Activated naive CD4-positive, alpha-beta T cell treated with anti-CD3 and anti-CD28 coated beads, Interleukin-2, amount 50 U/mL, for 24 hours (primary cell): ENCODE measurements around the gene MFSD12.
"Not testable (repeated sequence)": the region's sequence is repeated elsewhere in the genome, so short reads cannot be mapped to it uniquely, and the experiment has no call there.

Experiments
- H3K27ac Mint-ChIP-seq: one replicate; pipeline ENCODE4 v1.8.0; 2021; ENCODE audit warnings: mild to moderate bottlenecking, mixed read lengths
- H3K27me3 Mint-ChIP-seq: one replicate; pipeline ENCODE4 v1.8.0; 2021; ENCODE audit warnings: mixed read lengths
- H3K36me3 Mint-ChIP-seq: one replicate; pipeline ENCODE4 v1.8.0; 2021; ENCODE audit warnings: mixed read lengths
- H3K4me1 Mint-ChIP-seq: one replicate; pipeline ENCODE4 v1.8.0; 2021; ENCODE audit warnings: mixed read lengths
- H3K4me3 Mint-ChIP-seq: one replicate; pipeline ENCODE4 v1.8.0; 2021; ENCODE audit warnings: mild to moderate bottlenecking, mixed read lengths
- H3K9me3 Mint-ChIP-seq: one replicate; pipeline ENCODE4 v1.8.0; 2021; ENCODE audit warnings: mixed read lengths

MFSD12 gene

GRCh38 chr19:3589949-3590348 lies 32.6 kb upstream of the MFSD12 start:
- H3K9me3 Mint-ChIP-seq: no peaks in the 10 kb centered on the region
- no peak overlapping the region for H3K4me3 Mint-ChIP-seq
- no peak overlapping the region for H3K27ac Mint-ChIP-seq
- no peaks in the 10 kb centered on the region for H3K4me1 Mint-ChIP-seq
- no peaks in the 10 kb centered on the region for H3K27me3 Mint-ChIP-seq
- H3K36me3 Mint-ChIP-seq: no peaks in the 10 kb centered on the region

- Mint-ChIP-seq H3K27me3 (no peaks in the 10 kb centered on the region), H3K4me1 (no peaks in the 10 kb centered on the region), H3K36me3 (no peaks in the 10 kb centered on the region), H3K27ac (no peak overlapping the region), H3K4me3 (no peak overlapping the region), H3K9me3 (no peaks in the 10 kb centered on the region)
Observed at GRCh38 chr19:3589439-3589838, 32.1 kb upstream of the MFSD12 start.

GRCh38 chr19:3586707-3587346 lies 29.4 kb upstream of the MFSD12 start:
- H3K27me3 Mint-ChIP-seq: no peaks in the 10 kb centered on the region

GRCh38 chr19:3586127-3586626 lies 28.8 kb upstream of the MFSD12 start:
- Mint-ChIP-seq H3K4me1 (no peaks in the 10 kb centered on the region), H3K36me3 (no peaks in the 10 kb centered on the region), H3K27me3 (no peaks in the 10 kb centered on the region), H3K27ac (no peak overlapping the region), H3K4me3 (peak overlapping the region; percentile 55), H3K9me3 (no peaks in the 10 kb centered on the region)

More at GRCh38 chr19:3586707-3587346, 29.4 kb upstream of the MFSD12 start:
- H3K4me1 Mint-ChIP-seq: no peaks in the 10 kb centered on the region
- no peak overlapping the region for H3K27ac Mint-ChIP-seq
- no peaks in the 10 kb centered on the region for H3K9me3 Mint-ChIP-seq
- H3K4me3 Mint-ChIP-seq: peak overlapping the region; percentile 11
- H3K36me3 Mint-ChIP-seq: no peaks in the 10 kb centered on the region

- Mint-ChIP-seq H3K9me3 (no peaks in the 10 kb centered on the region), H3K36me3 (no peaks in the 10 kb centered on the region), H3K27me3 (no peaks in the 10 kb centered on the region), H3K4me3 (peak within 1 kb of the TSS; percentile 55), H3K4me1 (no peaks in the 10 kb centered on the region), H3K27ac (no peak within 1 kb of the TSS)
Observed at GRCh38 chr19:3585301-3586126, 28.1 kb upstream of the MFSD12 start, which contains the start of gene GIPC3. GIPC3 (plus strand) TSS chr19:3585478; CDS start chr19:3585598, 120 bp downstream.

GRCh38 chr19:3584036-3584802 lies 26.8 kb upstream of the MFSD12 start:
- not testable (repeated sequence) for H3K9me3 Mint-ChIP-seq, H3K36me3 Mint-ChIP-seq, H3K27ac Mint-ChIP-seq, H3K4me1 Mint-ChIP-seq, H3K27me3 Mint-ChIP-seq
- peak overlapping the region; percentile 7 for H3K4me3 Mint-ChIP-seq

- not testable (repeated sequence) for H3K27me3 Mint-ChIP-seq, H3K27ac Mint-ChIP-seq, H3K4me1 Mint-ChIP-seq, H3K4me3 Mint-ChIP-seq, H3K36me3 Mint-ChIP-seq, H3K9me3 Mint-ChIP-seq
Observed at GRCh38 chr19:3581792-3582191, 24.4 kb upstream of the MFSD12 start.

- Mint-ChIP-seq H3K27ac (no peak overlapping the region), H3K9me3 (no peaks in the 10 kb centered on the region), H3K36me3 (peaks cover 1% of the 10 kb centered on the region), H3K27me3 (no peaks in the 10 kb centered on the region), H3K4me1 (no peaks in the 10 kb centered on the region), H3K4me3 (no peak overlapping the region)
Observed at GRCh38 chr19:3580156-3580934, 23.0 kb upstream of the MFSD12 start.

- H3K27me3 Mint-ChIP-seq: no peaks in the 10 kb centered on the region
- H3K27ac Mint-ChIP-seq: no peak overlapping the region
- peaks cover 5% of the 10 kb centered on the region for H3K36me3 Mint-ChIP-seq
- no peaks in the 10 kb centered on the region for H3K9me3 Mint-ChIP-seq
- H3K4me3 Mint-ChIP-seq: no peak overlapping the region
- peaks cover 4% of the 10 kb centered on the region for H3K4me1 Mint-ChIP-seq
Observed at GRCh38 chr19:3578390-3578789, 21.0 kb upstream of the MFSD12 start.

GRCh38 chr19:3577723-3578344 lies 20.4 kb upstream of the MFSD12 start:
- Mint-ChIP-seq H3K4me3 (no peak overlapping the region), H3K27me3 (no peaks in the 10 kb centered on the region), H3K36me3 (peaks cover 5% of the 10 kb centered on the region), H3K9me3 (no peaks in the 10 kb centered on the region), H3K4me1 (peaks cover 4% of the 10 kb centered on the region), H3K27ac (no peak overlapping the region)

- no peak overlapping the region for H3K4me3 Mint-ChIP-seq
- no peaks in the 10 kb centered on the region for H3K27me3 Mint-ChIP-seq
- H3K4me1 Mint-ChIP-seq: peaks cover 4% of the 10 kb centered on the region
- no peaks in the 10 kb centered on the region for H3K9me3 Mint-ChIP-seq
- H3K36me3 Mint-ChIP-seq: peaks cover 5% of the 10 kb centered on the region
- H3K27ac Mint-ChIP-seq: no peak overlapping the region
Observed at GRCh38 chr19:3576696-3577443, 19.5 kb upstream of the MFSD12 start.

GRCh38 chr19:3575949-3576673 lies 18.7 kb upstream of the MFSD12 start:
- Mint-ChIP-seq H3K4me3 (no peak overlapping the region), H3K27ac (no peak overlapping the region), H3K36me3 (peaks cover 5% of the 10 kb centered on the region), H3K4me1 (peaks cover 8% of the 10 kb centered on the region), H3K9me3 (no peaks in the 10 kb centered on the region), H3K27me3 (no peaks in the 10 kb centered on the region)

- Mint-ChIP-seq H3K36me3 (peaks cover 5% of the 10 kb centered on the region), H3K4me3 (no peak overlapping the region), H3K27me3 (no peaks in the 10 kb centered on the region), H3K9me3 (no peaks in the 10 kb centered on the region), H3K27ac (no peak overlapping the region), H3K4me1 (peaks cover 8% of the 10 kb centered on the region)
Observed at GRCh38 chr19:3575260-3575741, 17.9 kb upstream of the MFSD12 start.
